A549 (cell line): ENCODE measurements around the gene ENDOG. TPM values are rescaled to one million over a fixed set of nuclear protein-coding genes. Genes with fewer than 3 reads are reported as not detected.

Experiments
- ATAC-seq, 2 experiments: fragments of 200-7000 bp in 1 of 2; fragments of >200 bp in 1 of 2; cut with Nextera tagmentation in 1 of 2; cut with Tn5 transposase in 1 of 2; 3 replicates each; pipeline versions ENCODE4 v1.8.0 to v1.9.1; 2018 to 2020; ENCODE audit warnings: mild to moderate bottlenecking in 1 of 2, moderate library complexity in 1 of 2
- CTCF ChIA-PET: fragments of 300-600 bp; sonication (Branson Sonifier 250); formaldehyde crosslinking; extraction: SDS; loops from one replicate; lab custom pipeline; 2021; ENCODE audit warnings: antibody characterized with exemption, inconsistent platforms; lab: Yijun Ruan, JAX
- POLR2A ChIA-PET: fragments of 350-600 bp; formaldehyde crosslinking; extraction: SDS; loops from one replicate; lab custom pipeline; 2021; ENCODE audit warnings: antibody characterized with exemption, inconsistent platforms; lab: Yijun Ruan, JAX
- DNase-seq, 2 experiments: peaks; one replicate each; pipeline versions ENCODE4 v3.0.0 to v3.0.0-alpha.2; 2011 to 2016; ENCODE audit warnings: low read depth in 1 of 2, low spot score in 1 of 2
- FAIRE-seq: peaks from 2 replicates; lab custom pipeline; 2011; peaks lifted over from hg19 to GRCh38; lab: Jason Lieb, UNC
- H3K27ac ChIP-seq, 2 experiments: fragments of >200 bp; sonication (Bioruptor Twin); formaldehyde crosslinking; 3 replicates each; pipeline ENCODE4 v1.5.1; 2016 to 2017
- H3K4me1 ChIP-seq: fragments of >200 bp; sonication (Bioruptor Twin); formaldehyde crosslinking; 3 replicates; pipeline ENCODE4 v1.6.1; 2016
- H3K4me2 ChIP-seq: fragments of >200 bp; sonication (Bioruptor Twin); formaldehyde crosslinking; 3 replicates; pipeline ENCODE4 v1.6.1; 2016
- H3K4me3 ChIP-seq: fragments of >200 bp; sonication (Bioruptor Twin); formaldehyde crosslinking; 3 replicates; pipeline ENCODE4 v1.5.1; 2016
- H3K9me3 ChIP-seq: fragments of >200 bp; sonication (Bioruptor Twin); formaldehyde crosslinking; 3 replicates; pipeline ENCODE4 v1.6.1; 2016
- ATOH8 ChIP-seq: fragments of 250-450 bp; sonication (Bioruptor Pico); IDR thresholded peaks from 2 replicates; pipeline ENCODE4 v1.5.0; 2020; ENCODE audit warnings: low read depth, mild to moderate bottlenecking, moderate library complexity
- CBX2 ChIP-seq: fragments of 200-600 bp; sonication (generic); IDR thresholded peaks from 2 replicates; pipeline ENCODE4 v1.6.1; 2016; ENCODE audit warnings: low read depth, mild to moderate bottlenecking, borderline replicate concordance
- CBX8 ChIP-seq: fragments of 200-600 bp; sonication (generic); IDR thresholded peaks from 2 replicates; pipeline ENCODE4 v1.6.1; 2016
- CHD2 ChIP-seq: fragments of 150-350 bp; IDR thresholded peaks from 2 replicates; pipeline ENCODE4 v1.6.1; 2014; ENCODE audit warnings: low read length; ENCODE audit not compliant: partially characterized antibody
- ELK1 ChIP-seq: fragments of 150-350 bp; IDR thresholded peaks from 2 replicates; pipeline ENCODE4 v1.6.1; 2014; ENCODE audit warnings: low read depth, mild to moderate bottlenecking, low read length
- EP300 ChIP-seq, 2 experiments: fragments of >200 bp; sonication (Bioruptor Twin); formaldehyde crosslinking; IDR thresholded peaks; 2 replicates in 1 of 2; 3 replicates in 1 of 2; pipeline ENCODE4 v1.6.1; 2016 to 2017
- ESRRA ChIP-seq: fragments of 150-350 bp; IDR thresholded peaks from 2 replicates; pipeline ENCODE4 v1.6.1; 2014; ENCODE audit warnings: mild to moderate bottlenecking, low read length, borderline replicate concordance
- FOSL2 ChIP-seq, 2 experiments: fragments of 450-650 bp in 1 of 2; fragments of >200 bp in 1 of 2; sonication (Bioruptor Twin) in 1 of 2; formaldehyde crosslinking; IDR thresholded peaks; 2 replicates each; pipeline versions ENCODE4 v1.5.0 to v1.6.1; 2016 to 2020; ENCODE audit warnings: mild to moderate bottlenecking in 1 of 2, moderate library complexity in 1 of 2
- FOXS1 ChIP-seq: fragments of 250-450 bp; sonication (Bioruptor Pico); IDR thresholded peaks from 2 replicates; pipeline ENCODE4 v1.5.0; 2020; ENCODE audit warnings: mild to moderate bottlenecking, moderate library complexity
- JUN ChIP-seq, 2 experiments: fragments of >200 bp; sonication (Bioruptor Twin); formaldehyde crosslinking; IDR thresholded peaks; 2 replicates in 1 of 2; 3 replicates in 1 of 2; pipeline ENCODE4 v1.6.1; 2016 to 2017
- KDM1A ChIP-seq: fragments of 200-600 bp; sonication (generic); IDR thresholded peaks from 2 replicates; pipeline ENCODE4 v1.6.1; 2016; ENCODE audit warnings: low read depth, mild to moderate bottlenecking
- KDM5A ChIP-seq: fragments of 200-600 bp; sonication (generic); IDR thresholded peaks from 2 replicates; pipeline ENCODE4 v1.6.1; 2016; ENCODE audit warnings: antibody characterized with exemption, mild to moderate bottlenecking
- MAZ ChIP-seq: fragments of 150-350 bp; IDR thresholded peaks from 2 replicates; pipeline ENCODE4 v1.6.1; 2014; ENCODE audit warnings: antibody characterized with exemption, low read depth, low read length, borderline replicate concordance
- NFE2L2 ChIP-seq: fragments of 150-350 bp; conservative IDR thresholded peaks from 2 replicates; pipeline ENCODE4 v1.6.1; 2014; ENCODE audit warnings: low read length
- NPAS2 ChIP-seq: fragments of 250-450 bp; sonication (Bioruptor Pico); IDR thresholded peaks from 2 replicates; pipeline ENCODE4 v1.8.0; 2022; ENCODE audit warnings: mild to moderate bottlenecking, moderate library complexity, borderline replicate concordance
- RAD21 ChIP-seq, 2 experiments: fragments of >200 bp in 1 of 2; sonication (Bioruptor Twin) in 1 of 2; formaldehyde crosslinking in 1 of 2; IDR thresholded peaks in 1 of 2; conservative IDR thresholded peaks in 1 of 2; 2 replicates in 1 of 2; 3 replicates in 1 of 2; pipeline ENCODE4 v1.6.1; 2012 to 2018; ENCODE audit warnings: inconsistent platforms in 1 of 2
- RFX5 ChIP-seq: fragments of 450-650 bp; IDR thresholded peaks from 2 replicates; pipeline ENCODE4 v1.7.1; 2014; ENCODE audit warnings: antibody characterized with exemption, mild to moderate bottlenecking, moderate library complexity
- SMC3 ChIP-seq: fragments of >200 bp; sonication (Bioruptor Twin); formaldehyde crosslinking; IDR thresholded peaks from 3 replicates; pipeline ENCODE4 v1.6.1; 2018; ENCODE audit warnings: inconsistent platforms
- SREBF2 ChIP-seq: fragments of 450-650 bp; IDR thresholded peaks from 2 replicates; pipeline ENCODE4 v1.6.1; 2014; ENCODE audit warnings: mild to moderate bottlenecking, moderate library complexity
- TFCP2L1 ChIP-seq: fragments of 250-450 bp; sonication (Bioruptor Pico); IDR thresholded peaks from 2 replicates; pipeline ENCODE4 v1.5.0; 2021; ENCODE audit warnings: mild to moderate bottlenecking
- TP53 ChIP-seq: fragments of 250-450 bp; sonication (Bioruptor Pico); IDR thresholded peaks from 2 replicates; pipeline ENCODE4 v1.5.0; 2021; ENCODE audit warnings: mild to moderate bottlenecking, moderate library complexity
- USF2 ChIP-seq: fragments of 450-650 bp; IDR thresholded peaks from 2 replicates; pipeline ENCODE4 v1.6.1; 2014; ENCODE audit warnings: antibody characterized with exemption
- ZFP36 ChIP-seq: fragments of 450-650 bp; IDR thresholded peaks from 2 replicates; pipeline ENCODE4 v1.6.1; 2014; ENCODE audit warnings: borderline replicate concordance; ENCODE audit not compliant: partially characterized antibody
- WGBS: methylation state at CpG from one replicate; pipeline ENCODE4 v1.1.6; 2017; ENCODE audit errors: missing lambda C conversion rate; 5-methylcytosine and 5-hydroxymethylcytosine counted together
- polyA plus RNA-seq, 4 experiments: library from polyadenylated mRNA; depleted of rRNA in 3 of 4; stranded (reverse); fragments of >200 nt; fragmentation: RNase III in 1 of 4; extraction: RNeasy Plus Mini Kit Qiagen cat#74134 plus additional on column Dnase treatment in 1 of 4; gene quantifications; 2 replicates in 3 of 4; 3 replicates in 1 of 4; pipeline ENCODE4 v1.2.3, GENCODE V29; 2011 to 2017
- TF ChIP-seq, protein P1 (sequence below): fragments of 250-450 bp; sonication (Bioruptor Pico); IDR thresholded peaks from 2 replicates; pipeline ENCODE4 v1.5.0; 2021; ENCODE audit warnings: mild to moderate bottlenecking, moderate library complexity, borderline replicate concordance

The ENDOG gene
- polyA plus RNA-seq, 2 of the 4 experiments (the other 2 are of a cell fraction), result 12.8 to 18.6 TPM

DNA sequence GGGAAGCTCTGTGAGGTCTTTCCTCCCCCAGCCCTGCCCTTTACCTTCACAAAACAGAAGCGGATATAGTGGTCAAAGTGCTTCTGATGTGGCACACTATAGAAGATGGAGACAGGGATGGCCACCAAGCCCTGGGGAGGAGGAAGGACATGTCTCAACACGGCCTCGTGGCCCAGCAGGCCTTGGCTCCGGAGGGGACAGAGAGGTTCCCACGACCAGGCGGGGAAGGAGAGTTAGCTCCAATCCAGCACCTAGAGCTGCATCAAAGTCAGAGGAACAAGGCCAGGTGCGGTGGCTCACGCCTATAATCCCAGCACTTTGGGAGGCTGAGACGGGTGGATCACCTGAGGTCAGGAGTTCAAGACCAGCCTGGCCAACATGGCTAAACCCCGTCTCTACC, 15.4 kb downstream of the ENDOG start (continued):
- TF ChIP-seq FOXS1 (CRISPR knock-in tag), result no peak
- no peak for TF ChIP-seq KDM5A
- TF ChIP-seq TP53 (CRISPR knock-in tag), result no peak
- no peak for TF ChIP-seq TFCP2L1 (CRISPR knock-in tag)
- no peak for TF ChIP-seq KDM1A
- no peak for TF ChIP-seq NPAS2
- TF ChIP-seq, all 56 proteins: peak for 0

DNA sequence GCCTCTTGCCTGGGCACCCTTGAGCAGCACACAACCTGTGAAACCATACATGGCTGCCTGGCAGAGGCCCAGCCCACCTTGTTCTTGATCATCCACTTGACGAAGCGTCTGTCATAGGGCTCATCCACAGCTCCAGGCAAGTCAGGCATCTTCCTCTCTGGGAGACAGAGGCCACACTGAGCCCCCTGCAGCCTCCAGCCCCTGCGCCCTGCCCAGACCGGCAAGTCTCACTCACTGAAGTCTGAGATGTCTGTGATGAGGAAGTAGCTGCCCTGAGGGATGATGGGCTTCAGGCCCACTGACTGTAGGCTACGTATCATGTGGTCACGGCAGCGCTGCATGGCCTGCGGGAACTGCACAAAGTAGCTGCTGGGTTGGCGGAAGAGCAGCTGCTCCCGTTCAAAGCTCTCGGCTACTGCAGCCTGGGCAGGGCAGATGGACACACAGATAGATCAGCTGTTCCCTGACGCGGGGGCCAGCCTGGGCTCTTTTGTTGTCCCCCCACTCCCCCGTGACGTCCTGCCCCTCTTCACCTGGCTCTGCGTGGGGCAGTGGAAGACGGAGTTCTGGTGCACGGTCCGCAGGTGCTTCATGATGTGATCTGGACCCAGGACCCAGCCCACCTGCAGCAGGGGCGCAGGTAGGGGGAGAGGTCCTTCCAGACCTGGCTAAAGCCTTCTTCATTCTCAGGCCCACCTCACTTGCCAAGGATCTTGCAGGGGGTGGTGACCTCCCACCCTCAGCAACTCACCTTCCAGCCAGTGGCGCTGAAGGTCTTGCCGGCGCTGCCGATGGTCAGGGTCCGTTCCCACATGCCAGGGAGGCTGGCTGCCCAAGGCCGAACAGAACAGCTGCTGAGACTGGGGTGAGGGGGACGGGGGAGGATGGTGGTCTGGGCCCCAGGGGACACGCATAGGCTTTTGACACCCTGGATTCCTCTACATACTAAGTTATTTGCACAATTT, 17.2 kb downstream of the ENDOG start:
- 95% methylated on average over 19 of the region's 28 CpGs for WGBS
- TF ChIP-seq KDM1A, result no peak
- Histone ChIP-seq H3K27ac (no peak overlapping the region), H3K9me3 (no peaks in the 10 kb centered on the region), H3K4me2 (no peak overlapping the region), H3K4me3 (no peak overlapping the region), H3K4me1 (no peaks in the 10 kb centered on the region)
- FAIRE-seq (no peak), ATAC-seq (no peak; a peak in 1 of 6 replicates), DNase-seq (no peak)
- ChIA-PET POLR2A (no interaction called here), CTCF (interaction anchor here (0.6 to 1.1 kb wide), 5 partner anchors 9 to 93 kb away, joined by 3 to 5 read pairs (median 4); partner anchors contain the start of gene ENDOG)

DNA sequence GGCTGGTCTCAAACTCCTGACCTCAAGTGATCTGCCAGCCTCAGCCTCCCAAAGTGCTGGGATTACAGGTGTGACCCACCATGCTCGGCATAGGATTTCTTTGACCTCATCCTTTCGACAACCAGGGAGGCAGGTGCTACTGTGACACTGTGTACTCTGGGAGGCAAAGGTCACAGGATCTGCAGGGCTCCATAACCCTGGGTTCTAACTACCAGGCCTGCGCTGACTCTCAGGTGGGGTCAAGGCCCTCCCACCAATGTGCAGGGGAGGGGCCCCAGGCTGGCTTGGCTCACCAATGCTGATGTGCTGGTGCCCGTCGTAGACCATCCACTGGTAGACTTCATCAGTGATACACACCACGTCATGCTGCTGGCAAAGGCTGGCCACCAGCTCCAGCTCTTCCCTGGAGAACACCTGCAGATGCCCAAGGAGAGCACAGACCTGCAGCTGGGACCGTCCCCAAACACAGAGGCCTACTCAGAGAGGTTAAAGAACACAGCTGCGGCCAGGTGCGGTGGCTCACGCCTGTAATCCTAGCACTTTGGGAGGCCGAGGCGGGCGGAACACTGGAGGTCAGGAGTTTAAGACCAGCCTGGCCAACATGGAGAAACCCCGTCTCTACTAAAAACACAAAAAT, 18.3 kb downstream of the ENDOG start:
- FAIRE-seq, result no peak
- 96% methylated on average over 10 of the region's 14 CpGs for WGBS
- no peak for TF ChIP-seq USF2
- Histone ChIP-seq H3K4me3 (no peak overlapping the region), H3K27ac (no peak overlapping the region), H3K4me2 (no peak overlapping the region), H3K4me1 (no peaks in the 10 kb centered on the region), H3K9me3 (no peaks in the 10 kb centered on the region)
- CTCF ChIA-PET, result interaction anchor here (0.5 to 0.9 kb wide), 3 partner anchors 25 to 166 kb away, joined by 3 read pairs; no protein-coding TSS in a partner anchor
- DNase-seq, result no peak
- POLR2A ChIA-PET, result no interaction called here
- no peak for ATAC-seq

DNA sequence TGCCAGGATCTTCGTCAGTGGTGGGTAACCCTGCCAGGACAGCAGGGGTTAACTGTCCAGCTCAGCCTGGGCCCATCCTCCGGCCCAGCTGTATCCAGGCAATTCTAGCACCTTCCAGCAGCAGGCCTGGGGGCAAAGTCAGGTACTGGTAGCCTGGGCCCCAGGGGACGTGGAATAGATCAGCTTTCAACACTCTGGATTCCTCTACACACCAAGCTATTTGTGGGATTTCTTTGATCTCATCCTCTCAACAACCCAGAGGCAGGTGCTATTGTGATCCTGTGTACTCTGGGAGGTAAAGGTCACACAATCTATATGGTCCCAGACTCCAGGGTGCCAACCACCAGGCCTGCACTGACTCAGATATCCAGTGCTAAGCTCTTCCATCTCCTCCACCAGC, 20.0 kb downstream of the ENDOG start:
- FAIRE-seq, result no peak
- ATAC-seq, result no peak
- CTCF ChIA-PET, result interaction anchor here (0.6 to 1.4 kb wide), 6 partner anchors 11 to 90 kb away, joined by 3 to 6 read pairs (median 4); no protein-coding TSS in a partner anchor
- DNase-seq, result no peak
- no peak overlapping the region for H3K27ac ChIP-seq
- no peaks in the 10 kb centered on the region for H3K9me3 ChIP-seq
- TF ChIP-seq NFE2L2, result no peak
- no peak for TF ChIP-seq RFX5
- no peak for TF ChIP-seq SREBF2
- TF ChIP-seq FOSL2 (IDR thresholded peaks at IDR 0.05), result no peak
- no peak for TF ChIP-seq FOSL2 (CRISPR knock-in tag; IDR thresholded peaks at IDR 0.05)
- TF ChIP-seq CBX2, result no peak
- TF ChIP-seq ATOH8 (CRISPR knock-in tag), result no peak
- TF ChIP-seq ZFP36, result no peak
- TF ChIP-seq RAD21 (conservative IDR thresholded peaks at IDR 0.05 in 1 of 2, IDR thresholded peaks at IDR 0.05 in 1 of 2), result no peak
- no peak for TF ChIP-seq EP300 (IDR thresholded peaks at IDR 0.05)
- TF ChIP-seq, protein P1, sequence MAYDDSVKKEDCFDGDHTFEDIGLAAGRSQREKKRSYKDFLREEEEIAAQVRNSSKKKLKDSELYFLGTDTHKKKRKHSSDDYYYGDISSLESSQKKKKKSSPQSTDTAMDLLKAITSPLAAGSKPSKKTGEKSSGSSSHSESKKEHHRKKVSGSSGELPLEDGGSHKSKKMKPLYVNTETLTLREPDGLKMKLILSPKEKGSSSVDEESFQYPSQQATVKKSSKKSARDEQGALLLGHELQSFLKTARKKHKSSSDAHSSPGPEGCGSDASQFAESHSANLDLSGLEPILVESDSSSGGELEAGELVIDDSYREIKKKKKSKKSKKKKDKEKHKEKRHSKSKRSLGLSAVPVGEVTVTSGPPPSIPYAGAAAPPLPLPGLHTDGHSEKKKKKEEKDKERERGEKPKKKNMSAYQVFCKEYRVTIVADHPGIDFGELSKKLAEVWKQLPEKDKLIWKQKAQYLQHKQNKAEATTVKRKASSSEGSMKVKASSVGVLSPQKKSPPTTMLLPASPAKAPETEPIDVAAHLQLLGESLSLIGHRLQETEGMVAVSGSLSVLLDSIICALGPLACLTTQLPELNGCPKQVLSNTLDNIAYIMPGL (CRISPR knock-in tag), result no peak
- no peak for TF ChIP-seq ELK1
- no peak for TF ChIP-seq ESRRA
- no peak for TF ChIP-seq CHD2
- TF ChIP-seq CBX8, result no peak
- no peak for TF ChIP-seq MAZ
- TF ChIP-seq SMC3, result no peak
- TF ChIP-seq JUN (IDR thresholded peaks at IDR 0.05), result no peak
- H3K4me3 ChIP-seq, result no peak overlapping the region
- no peak overlapping the region for H3K4me2 ChIP-seq
- no peaks in the 10 kb centered on the region for H3K4me1 ChIP-seq
- 83% methylated on average over 3 of the region's 3 CpGs for WGBS
- POLR2A ChIA-PET, result interaction anchor here (1.0 to 1.3 kb wide), 2 partner anchors 9 to 20 kb away, joined by 3 to 4 read pairs; partner anchors contain the start of genes ENDOG and SPOUT1
